Kidney (tissue), 14 donors: Measurements from ENCODE around the gene SLFN5. TPM values are rescaled to one million over a fixed set of nuclear protein-coding genes. Genes with fewer than 3 reads are reported as not detected.

Experiments
- DNase-seq, 5 donors: peaks; one replicate each; pipeline ENCODE4 v3.0.0-alpha.2; 2013 to 2020
- FAIRE-seq: peaks from 2 replicates; lab custom pipeline; 2012; peaks lifted over from hg19 to GRCh38; lab: Jason Lieb, UNC
- H3K27ac ChIP-seq, 2 donors: one replicate each; pipeline ENCODE4 v1.7.0; 2013; ENCODE audit warnings: low read depth in 2 of 2, low read length in 2 of 2, inconsistent platforms in 1 of 2
- H3K27me3 ChIP-seq: one replicate; pipeline ENCODE4 v1.7.1; 2013; ENCODE audit warnings: low read length, inconsistent platforms; ENCODE audit not compliant: control insufficient read depth, insufficient read depth
- H3K36me3 ChIP-seq, 3 donors: one replicate each; pipeline versions ENCODE4 v1.7.0 to v1.7.1; 2013; ENCODE audit warnings: low read length in 3 of 3, control low read depth in 1 of 3, inconsistent platforms in 1 of 3; ENCODE audit not compliant: insufficient read depth in 3 of 3, control insufficient read depth in 2 of 3
- H3K4me1 ChIP-seq, 3 donors: one replicate each; pipeline versions ENCODE4 v1.7.0 to v1.7.1; 2013; ENCODE audit warnings: low read length in 3 of 3, inconsistent platforms in 1 of 3, low read depth in 1 of 3; ENCODE audit not compliant: control insufficient read depth in 2 of 3, insufficient read depth in 2 of 3
- H3K4me3 ChIP-seq, 3 donors: one replicate each; pipeline versions ENCODE4 v1.7.0 to v1.8.1; 2013; ENCODE audit warnings: low read length in 3 of 3, control low read depth in 1 of 3, inconsistent platforms in 1 of 3
- H3K9ac ChIP-seq, 3 donors: one replicate each; pipeline versions ENCODE4 v1.7.0 to v1.7.1; 2013; ENCODE audit warnings: low read length in 3 of 3, control low read depth in 1 of 3, inconsistent platforms in 1 of 3
- H3K9me3 ChIP-seq, 3 donors: one replicate each; pipeline versions ENCODE4 v1.7.0 to v1.7.1; 2013; ENCODE audit warnings: low read length in 3 of 3, control low read depth in 1 of 3, inconsistent platforms in 1 of 3; ENCODE audit not compliant: control insufficient read depth in 2 of 3, insufficient read depth in 1 of 3
- intact Hi-C: fragments of 100-400 bp; cut with DNase I; formaldehyde crosslinking; loops from one replicate; pipeline ENCODE4 v1.11.1; 2022
- polyA plus RNA-seq: library from polyadenylated mRNA; stranded (reverse); fragments of 350-450 nt; fragmentation: Illumina TruSeq; extraction: RNeasy Lipid Tissue Mini Kit (QIAGEN cat#74804); gene quantifications from one replicate; pipeline ENCODE4 v1.2.3, GENCODE V29; 2014; ENCODE audit warnings: low read depth, low replicate concordance; ENCODE audit not compliant: insufficient read depth
- total RNA-seq: library from RNA; stranded (reverse); fragmentation: NEBNext Ultra II Directional; extraction: Animal tissue kit (Norgen Biotek cat#: 25700); gene quantifications from one replicate; pipeline ENCODE4 v1.2.1, GENCODE V29; 2021
- TF ChIP-seq, protein P1 (sequence below): IDR thresholded peaks from 3 replicates; pipeline ENCODE4 v1.5.1; 2012; ENCODE audit warnings: mild to moderate bottlenecking, moderate library complexity, borderline replicate concordance; ENCODE audit not compliant: insufficient read depth; ENCODE audit errors: extremely low read depth
- donor health status: control.
- donor health status: control.
- donor health status: control.
- donor health status: control.
- donor health status: control.
- donor health status: DM: yes; HTN: yes; CAD: no.
- donor health status: Normal renal cell carcinoma (clear cell type).

Gene SLFN5
- total and polyA plus RNA-seq, 2 donors from 2014 or later, result 2.0 to 64.8 TPM

DNA sequence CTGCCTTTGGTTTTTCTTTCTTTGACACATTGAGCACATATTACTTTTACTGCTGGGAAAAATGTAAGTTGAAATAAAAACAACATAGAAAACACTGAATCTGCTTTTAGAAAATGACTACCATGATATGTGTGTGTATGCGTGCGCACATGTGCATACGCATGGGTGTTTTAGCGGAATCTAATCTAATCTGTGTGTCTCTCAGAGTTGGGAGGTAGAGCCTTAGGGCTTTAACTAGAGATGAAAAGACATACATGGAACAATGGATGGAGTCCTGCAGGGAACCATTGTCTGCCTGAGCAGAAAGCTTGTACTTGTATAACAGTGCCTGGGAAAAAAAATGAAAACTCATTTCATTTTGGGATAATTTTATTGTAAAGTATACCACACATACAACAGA, 12.4 kb downstream of the SLFN5 start:
- peaks cover 0 to 9% (median 0%) of the 10 kb centered on the region in 3 donors for H3K4me1 ChIP-seq
- H3K27ac ChIP-seq, result no peak overlapping the region
- intact Hi-C loops, result no loop called here
- no peak overlapping the region for H3K9ac ChIP-seq
- no peak for FAIRE-seq
- no peak overlapping the region for H3K4me3 ChIP-seq
- H3K9me3 ChIP-seq, result no peaks in the 10 kb centered on the region
- TF ChIP-seq, protein P1, sequence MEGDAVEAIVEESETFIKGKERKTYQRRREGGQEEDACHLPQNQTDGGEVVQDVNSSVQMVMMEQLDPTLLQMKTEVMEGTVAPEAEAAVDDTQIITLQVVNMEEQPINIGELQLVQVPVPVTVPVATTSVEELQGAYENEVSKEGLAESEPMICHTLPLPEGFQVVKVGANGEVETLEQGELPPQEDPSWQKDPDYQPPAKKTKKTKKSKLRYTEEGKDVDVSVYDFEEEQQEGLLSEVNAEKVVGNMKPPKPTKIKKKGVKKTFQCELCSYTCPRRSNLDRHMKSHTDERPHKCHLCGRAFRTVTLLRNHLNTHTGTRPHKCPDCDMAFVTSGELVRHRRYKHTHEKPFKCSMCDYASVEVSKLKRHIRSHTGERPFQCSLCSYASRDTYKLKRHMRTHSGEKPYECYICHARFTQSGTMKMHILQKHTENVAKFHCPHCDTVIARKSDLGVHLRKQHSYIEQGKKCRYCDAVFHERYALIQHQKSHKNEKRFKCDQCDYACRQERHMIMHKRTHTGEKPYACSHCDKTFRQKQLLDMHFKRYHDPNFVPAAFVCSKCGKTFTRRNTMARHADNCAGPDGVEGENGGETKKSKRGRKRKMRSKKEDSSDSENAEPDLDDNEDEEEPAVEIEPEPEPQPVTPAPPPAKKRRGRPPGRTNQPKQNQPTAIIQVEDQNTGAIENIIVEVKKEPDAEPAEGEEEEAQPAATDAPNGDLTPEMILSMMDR, result no peak
- no peak for DNase-seq
- H3K27me3 ChIP-seq, result no peaks in the 10 kb centered on the region
- H3K36me3 ChIP-seq, result peaks cover 0 to 3% (median 0%) of the 10 kb centered on the region in 3 donors

DNA sequence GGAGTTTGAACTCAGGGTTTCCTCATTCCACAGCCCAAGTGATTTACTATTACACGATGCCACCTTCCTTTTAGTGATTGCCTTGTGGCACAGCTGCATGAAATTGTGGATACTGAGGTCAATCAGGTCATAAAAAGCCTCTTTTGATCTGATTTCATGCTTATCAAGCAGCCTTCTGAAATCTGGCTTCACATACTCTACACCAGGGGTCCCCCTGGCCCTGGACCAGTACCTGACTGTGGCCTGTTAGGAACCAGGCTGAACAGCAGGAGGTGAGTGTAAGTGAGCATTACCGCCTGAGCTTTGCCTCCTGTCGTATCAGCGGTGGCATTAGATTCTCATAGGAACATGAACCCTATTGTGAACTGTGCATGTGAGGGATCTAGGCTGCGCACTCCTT, 13.8 kb downstream of the SLFN5 start:
- TF ChIP-seq, protein P1, result no peak
- intact Hi-C loops, result no loop called here
- H3K9me3 ChIP-seq, result no peaks in the 10 kb centered on the region
- FAIRE-seq, result no peak
- no peak overlapping the region for H3K27ac ChIP-seq
- H3K27me3 ChIP-seq, result no peaks in the 10 kb centered on the region
- H3K36me3 ChIP-seq, result peaks cover 0 to 3% (median 0%) of the 10 kb centered on the region in 3 donors
- H3K4me1 ChIP-seq, result peaks cover 0 to 9% (median 0%) of the 10 kb centered on the region in 3 donors
- peak in 1 of 5 donors; percentile 19 for DNase-seq
- no peak overlapping the region for H3K9ac ChIP-seq
- H3K4me3 ChIP-seq, result no peak overlapping the region

DNA sequence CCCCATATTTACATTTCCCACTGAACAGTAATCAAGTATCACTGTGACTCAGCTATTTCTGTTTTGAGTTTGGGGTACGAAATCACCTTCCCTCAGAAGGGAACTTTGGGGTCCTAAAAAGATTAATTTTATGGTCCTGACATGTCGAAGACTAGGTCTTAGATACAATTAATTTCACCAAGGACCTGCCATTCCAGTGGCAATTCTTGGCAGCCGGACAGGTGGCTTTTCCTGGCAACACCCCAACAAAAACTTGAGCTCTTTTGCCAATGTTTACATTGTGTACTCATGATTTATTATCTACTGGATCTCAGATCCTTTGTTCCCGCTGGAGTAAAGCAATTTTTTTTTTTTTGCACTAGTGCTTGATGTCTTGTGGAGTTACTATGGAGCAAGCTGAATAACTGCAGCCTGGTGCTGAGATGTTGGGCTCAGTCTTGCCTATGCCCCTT, 14.4 kb downstream of the SLFN5 start:
- no peak overlapping the region for H3K27ac ChIP-seq
- no peak overlapping the region for H3K4me3 ChIP-seq
- peaks cover 0 to 3% (median 0%) of the 10 kb centered on the region in 3 donors for H3K36me3 ChIP-seq
- peaks cover 0 to 9% (median 0%) of the 10 kb centered on the region in 3 donors for H3K4me1 ChIP-seq
- H3K9me3 ChIP-seq, result no peaks in the 10 kb centered on the region
- no peaks in the 10 kb centered on the region for H3K27me3 ChIP-seq
- intact Hi-C loops, result no loop called here
- no peak for FAIRE-seq
- peak in 4 of 5 donors; percentile 48 to 87 (median 74) for DNase-seq
- no peak overlapping the region for H3K9ac ChIP-seq
- TF ChIP-seq, protein P1, result no peak

DNA sequence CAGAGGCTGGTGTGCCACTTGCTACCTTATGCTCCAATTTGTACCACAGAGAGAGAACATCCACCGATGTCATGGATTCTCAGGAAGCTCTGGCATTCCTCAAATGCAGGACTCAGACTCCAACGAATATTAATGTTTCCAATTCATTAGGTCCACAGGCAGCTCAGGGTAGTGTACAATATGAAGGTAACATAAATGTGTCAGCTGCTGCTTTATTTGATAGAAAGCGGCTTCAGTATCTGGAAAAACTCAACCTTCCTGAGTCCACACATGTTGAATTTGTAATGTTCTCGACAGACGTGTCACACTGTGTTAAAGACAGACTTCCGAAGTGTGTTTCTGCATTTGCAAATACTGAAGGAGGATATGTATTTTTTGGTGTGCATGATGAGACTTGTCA, 16.1 kb downstream of the SLFN5 start:
- Histone ChIP-seq H3K9ac (no peak overlapping the region), H3K27me3 (no peaks in the 10 kb centered on the region), H3K36me3 (peaks cover 0 to 3% (median 0%) of the 10 kb centered on the region in 3 donors), H3K4me3 (no peak overlapping the region), H3K27ac (no peak overlapping the region), H3K9me3 (no peaks in the 10 kb centered on the region), H3K4me1 (peaks cover 0 to 9% (median 0%) of the 10 kb centered on the region in 3 donors)
- intact Hi-C loops, result no loop called here
- TF ChIP-seq, protein P1, result no peak
- FAIRE-seq (no peak), DNase-seq (no peak)
